ENCODE results near the gene EP400. TPM values are rescaled to one million over a fixed set of nuclear protein-coding genes. Genes with fewer than 3 reads are reported as not detected.

The EP400 gene
- total and polyA plus RNA-seq, 2 of the 8 experiments (the other 6 are each of a cell fraction or from before 2014, with no cell fraction given): 13.1 to 69.7 TPM

GRCh38 chr12:131911851-131912477, 37.8 kb upstream of the EP400 start (continued):
- TF ChIP-seq, protein P1, sequence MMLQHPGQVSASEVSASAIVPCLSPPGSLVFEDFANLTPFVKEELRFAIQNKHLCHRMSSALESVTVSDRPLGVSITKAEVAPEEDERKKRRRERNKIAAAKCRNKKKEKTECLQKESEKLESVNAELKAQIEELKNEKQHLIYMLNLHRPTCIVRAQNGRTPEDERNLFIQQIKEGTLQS (IDR thresholded peaks at IDR 0.05; ENCODE audit: insufficient read depth, low read depth, low read length): no peak
- no peak for TF ChIP-seq SP2 (IDR thresholded peaks at IDR 0.05; ENCODE audit: low read length)
- no peak for TF ChIP-seq HDAC2 (IDR thresholded peaks at IDR 0.05; ENCODE audit: borderline replicate concordance in 1 of 2, low read depth in 2 of 2, low read length in 2 of 2)
- TF ChIP-seq SIX5 (IDR thresholded peaks at IDR 0.05; ENCODE audit: low read depth, low read length): no peak
- TF ChIP-seq TAF7 (optimal IDR thresholded peaks at IDR 0.05; ENCODE audit: borderline replicate concordance, low read depth, low read length): no peak
- TF ChIP-seq RBBP5 (IDR thresholded peaks at IDR 0.05; ENCODE audit: borderline replicate concordance, low read depth, low read length): no peak
- TF ChIP-seq, protein P2, sequence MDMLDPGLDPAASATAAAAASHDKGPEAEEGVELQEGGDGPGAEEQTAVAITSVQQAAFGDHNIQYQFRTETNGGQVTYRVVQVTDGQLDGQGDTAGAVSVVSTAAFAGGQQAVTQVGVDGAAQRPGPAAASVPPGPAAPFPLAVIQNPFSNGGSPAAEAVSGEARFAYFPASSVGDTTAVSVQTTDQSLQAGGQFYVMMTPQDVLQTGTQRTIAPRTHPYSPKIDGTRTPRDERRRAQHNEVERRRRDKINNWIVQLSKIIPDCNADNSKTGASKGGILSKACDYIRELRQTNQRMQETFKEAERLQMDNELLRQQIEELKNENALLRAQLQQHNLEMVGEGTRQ (IDR thresholded peaks at IDR 0.05; ENCODE audit: low read length): no peak

Data from H1 (cell line).